A673 (cell line): Measurements from ENCODE around the gene WDR19.

Source experiments
- CTCF ChIP-seq: fragments of 300-800, 200-600 bp; sonication (generic); conservative IDR thresholded peaks from 2 replicates; pipeline ENCODE4 v1.5.1; 2017; ENCODE audit warnings: low read depth, mild to moderate bottlenecking, antibody characterized with exemption, low read length, moderate library complexity, mixed read lengths
- EZH2 ChIP-seq: fragments of 200-600 bp; sonication (generic); IDR thresholded peaks from 2 replicates; pipeline ENCODE4 v1.6.1; 2017; ENCODE audit warnings: borderline replicate concordance, low read depth, mild to moderate bottlenecking, mixed read lengths, antibody characterized with exemption, low read length; ENCODE audit not compliant: poor library complexity, severe bottlenecking

- TF ChIP-seq EZH2 (no peak), CTCF (no peak)
Observed at GRCh38 chr4:39231660-39232059, 49.3 kb downstream of the WDR19 start.
